C4-2B (cell line): ENCODE results near the gene ZNF689.
A peak's percentile ranks its signal among the peaks of the same experiment; 100 is the strongest.

Experiments used
- H3K27ac ChIP-seq: fragments of 450-650 bp; 2 replicates; pipeline ENCODE4 v1.5.1; 2017
- ZFX ChIP-seq: fragments of 450-650 bp; IDR thresholded peaks from 2 replicates; pipeline ENCODE4 v1.6.1; 2017
- TF ChIP-seq, protein P1 (sequence below): fragments of 450-650 bp; conservative IDR thresholded peaks from 2 replicates; pipeline ENCODE4 v1.5.1; 2017; ENCODE audit warnings: mild to moderate bottlenecking

ZNF689 gene

DNA sequence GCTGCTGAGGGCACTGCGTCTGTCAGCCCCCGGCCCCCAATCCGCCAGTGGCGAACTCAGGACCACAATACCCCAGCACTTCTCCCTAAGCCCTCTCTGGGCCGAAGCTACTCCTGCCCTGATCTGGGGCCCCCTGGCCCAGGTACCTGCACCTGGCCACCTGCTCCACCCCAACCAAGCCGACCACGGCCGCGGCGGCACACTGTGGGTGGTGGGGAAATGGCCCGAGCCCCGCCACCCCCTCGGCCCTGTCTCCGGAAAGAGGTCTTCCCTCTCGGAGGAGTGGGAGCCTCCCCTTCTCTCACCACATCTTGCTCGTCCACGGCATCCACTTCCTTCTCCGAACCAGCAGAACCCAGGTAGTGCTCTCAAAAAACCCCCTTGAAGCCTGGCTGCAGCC lies 44.7 kb upstream of the ZNF689 start:
- no peak for TF ChIP-seq ZFX
- TF ChIP-seq, protein P1, sequence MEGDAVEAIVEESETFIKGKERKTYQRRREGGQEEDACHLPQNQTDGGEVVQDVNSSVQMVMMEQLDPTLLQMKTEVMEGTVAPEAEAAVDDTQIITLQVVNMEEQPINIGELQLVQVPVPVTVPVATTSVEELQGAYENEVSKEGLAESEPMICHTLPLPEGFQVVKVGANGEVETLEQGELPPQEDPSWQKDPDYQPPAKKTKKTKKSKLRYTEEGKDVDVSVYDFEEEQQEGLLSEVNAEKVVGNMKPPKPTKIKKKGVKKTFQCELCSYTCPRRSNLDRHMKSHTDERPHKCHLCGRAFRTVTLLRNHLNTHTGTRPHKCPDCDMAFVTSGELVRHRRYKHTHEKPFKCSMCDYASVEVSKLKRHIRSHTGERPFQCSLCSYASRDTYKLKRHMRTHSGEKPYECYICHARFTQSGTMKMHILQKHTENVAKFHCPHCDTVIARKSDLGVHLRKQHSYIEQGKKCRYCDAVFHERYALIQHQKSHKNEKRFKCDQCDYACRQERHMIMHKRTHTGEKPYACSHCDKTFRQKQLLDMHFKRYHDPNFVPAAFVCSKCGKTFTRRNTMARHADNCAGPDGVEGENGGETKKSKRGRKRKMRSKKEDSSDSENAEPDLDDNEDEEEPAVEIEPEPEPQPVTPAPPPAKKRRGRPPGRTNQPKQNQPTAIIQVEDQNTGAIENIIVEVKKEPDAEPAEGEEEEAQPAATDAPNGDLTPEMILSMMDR, result no peak
- no peak overlapping the region for H3K27ac ChIP-seq

DNA sequence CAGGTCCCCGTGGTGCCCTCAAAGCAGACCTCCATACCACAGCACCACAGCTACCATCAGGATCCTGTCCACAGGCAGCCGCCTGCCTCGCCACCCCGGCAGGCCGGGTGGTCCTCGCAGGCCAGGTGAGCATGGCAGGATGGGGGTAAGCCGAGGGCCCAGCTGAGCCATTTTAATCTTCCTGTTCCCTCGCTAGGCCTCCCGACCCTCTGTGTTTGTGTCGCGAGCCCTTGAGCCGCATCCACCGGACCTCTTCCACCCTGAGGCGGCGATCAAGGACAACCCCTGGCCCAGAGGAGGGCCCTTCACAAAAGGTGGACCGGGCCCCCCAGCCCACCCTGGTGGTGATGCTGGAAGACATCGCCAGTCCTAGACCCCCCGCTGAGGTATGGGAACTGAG lies 42.5 kb upstream of the ZNF689 start:
- TF ChIP-seq, protein P1, result no peak
- TF ChIP-seq ZFX, result no peak
- H3K27ac ChIP-seq, result no peak overlapping the region

DNA sequence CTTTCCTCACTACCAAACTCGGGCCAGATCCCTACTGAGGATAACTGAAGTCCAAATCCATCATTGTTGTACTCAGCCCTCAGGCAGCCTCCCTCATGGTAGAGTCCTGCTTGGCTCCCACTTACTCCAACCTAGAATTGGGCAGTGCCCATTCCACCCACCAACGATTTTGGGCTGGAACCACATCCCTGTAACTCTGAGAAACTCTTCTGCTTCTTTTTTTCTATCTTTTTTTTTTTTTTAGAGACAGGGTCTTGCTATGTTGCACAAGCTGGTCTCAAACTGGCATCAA lies 41.8 kb upstream of the ZNF689 start:
- H3K27ac ChIP-seq, result peak overlapping the region; percentile 81
- no peak for TF ChIP-seq ZFX
- TF ChIP-seq, protein P1, result no peak

DNA sequence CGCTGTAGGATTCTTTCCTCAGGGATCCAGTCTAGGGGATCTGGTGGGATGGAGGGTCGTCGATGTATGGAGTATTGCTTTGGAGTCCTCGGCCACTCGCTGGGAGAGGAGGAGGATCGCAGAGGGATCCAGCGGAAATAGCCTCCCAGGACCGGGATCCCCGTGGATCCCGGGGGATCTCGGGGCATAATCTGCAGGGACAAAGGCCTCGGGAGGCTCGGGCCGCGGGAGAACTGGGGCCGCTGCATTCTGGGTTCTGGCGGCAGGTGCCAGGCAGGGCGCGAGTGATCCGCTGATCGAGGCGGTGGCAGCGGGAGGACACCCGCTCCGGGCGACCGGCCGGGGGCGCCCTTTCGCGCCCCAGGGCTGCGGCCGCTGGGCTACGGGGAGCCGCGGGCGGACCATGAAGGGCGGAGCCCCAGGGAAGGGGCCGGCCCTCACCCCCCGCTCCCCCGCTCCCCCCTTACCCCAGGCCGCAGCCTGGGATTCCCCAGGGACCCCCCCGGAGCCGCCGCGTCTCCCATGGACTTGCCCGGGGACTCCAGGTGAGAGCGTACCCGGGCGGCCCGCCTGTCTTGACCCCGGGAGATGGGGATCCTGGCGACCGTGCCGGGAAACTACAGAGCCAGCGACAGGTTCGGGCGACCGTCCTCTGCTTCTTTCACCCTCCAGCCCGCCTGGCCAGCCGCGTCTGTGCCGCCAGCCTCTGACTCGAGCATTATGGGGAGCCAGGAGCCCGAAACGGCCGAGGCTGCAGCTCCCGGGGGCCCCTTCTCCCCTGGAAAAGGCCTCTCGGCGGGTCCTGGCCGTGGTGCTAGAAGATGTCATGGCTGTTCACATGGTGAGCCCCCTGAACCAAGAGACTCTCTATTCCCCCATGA lies 41.2 kb upstream of the ZNF689 start:
- TF ChIP-seq, protein P1, result peak; percentile 90
- no peak for TF ChIP-seq ZFX
- peak overlapping the region; percentile 81 for H3K27ac ChIP-seq

DNA sequence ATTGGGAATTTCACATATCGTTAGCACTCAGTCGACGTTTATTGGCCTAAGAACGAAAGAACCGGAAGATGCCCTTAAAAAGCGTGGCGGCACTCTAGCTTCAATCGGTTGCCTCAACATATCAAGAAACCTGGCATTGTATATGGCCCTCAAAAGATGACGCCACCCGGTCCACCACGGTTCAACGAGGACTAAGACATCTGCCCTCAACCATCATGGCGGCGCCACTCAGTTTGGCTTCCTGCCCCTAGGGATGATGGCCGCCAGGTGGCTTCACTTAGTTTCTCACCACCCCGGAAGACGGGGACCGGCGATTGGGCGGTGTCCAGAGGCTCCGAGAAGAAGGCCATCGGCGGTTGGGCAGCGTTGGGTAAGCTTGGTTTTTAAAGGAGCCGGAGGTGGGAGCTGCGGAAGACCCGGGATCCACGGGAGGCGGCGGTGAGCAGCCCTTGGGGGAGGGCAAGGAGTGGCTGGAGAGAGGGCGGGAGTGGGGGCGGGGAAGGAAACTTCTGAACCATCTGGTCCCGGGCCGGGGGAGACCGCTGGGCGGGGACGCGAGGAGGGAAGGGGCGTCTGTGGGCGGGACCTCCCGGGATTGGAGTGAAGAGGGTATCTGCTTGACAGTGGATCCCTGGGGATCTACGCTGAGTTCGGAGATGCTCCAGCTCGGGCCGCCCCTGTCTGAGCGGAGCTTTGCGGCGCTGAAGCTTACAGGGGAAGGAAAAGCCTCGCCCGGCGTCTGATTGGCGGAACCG lies 40.4 kb upstream of the ZNF689 start, which contains the start of gene PRR14:
Gene PRR14, plus strand, starts transcription at position 592 of the 755 bp plus-strand sequence. CDS start 686 bp downstream, outside the sequence.
- H3K27ac ChIP-seq, result peak within 1 kb of the TSS; percentile 81
- no peak for TF ChIP-seq ZFX
- TF ChIP-seq, protein P1, result no peak

DNA sequence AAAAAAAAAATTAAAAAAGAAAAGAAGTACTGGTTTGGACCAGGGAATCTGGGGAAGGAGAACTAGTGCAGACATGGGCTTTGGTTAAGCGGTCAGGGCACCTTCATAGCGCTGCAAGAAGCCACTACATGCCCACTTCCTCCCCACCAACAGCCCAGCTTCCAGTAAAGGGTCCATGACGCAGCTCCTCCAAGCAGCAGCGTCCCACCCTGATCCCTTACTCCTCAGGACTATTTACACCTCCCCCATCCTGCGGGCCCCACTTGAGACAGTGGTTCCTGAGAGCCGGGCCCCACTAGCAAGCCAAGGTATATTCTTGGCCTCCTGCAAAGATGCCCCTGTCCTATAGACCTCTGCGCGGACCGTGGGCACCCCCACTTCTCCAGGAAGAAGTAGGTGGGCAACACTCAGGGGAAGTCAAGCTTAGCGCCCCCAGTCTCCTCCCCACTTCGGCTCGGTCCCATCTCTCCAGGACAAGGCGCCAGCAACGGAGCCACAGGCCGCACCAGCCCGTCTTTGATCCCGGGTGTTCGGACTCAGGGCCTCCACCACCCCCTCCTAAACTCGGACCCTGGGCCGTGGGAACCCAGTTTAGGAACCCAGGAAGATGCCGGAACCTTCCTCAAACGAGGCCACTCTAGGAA lies 39.7 kb upstream of the ZNF689 start:
- H3K27ac ChIP-seq, result peak overlapping the region; percentile 81
- no peak for TF ChIP-seq ZFX
- TF ChIP-seq, protein P1, result no peak

DNA sequence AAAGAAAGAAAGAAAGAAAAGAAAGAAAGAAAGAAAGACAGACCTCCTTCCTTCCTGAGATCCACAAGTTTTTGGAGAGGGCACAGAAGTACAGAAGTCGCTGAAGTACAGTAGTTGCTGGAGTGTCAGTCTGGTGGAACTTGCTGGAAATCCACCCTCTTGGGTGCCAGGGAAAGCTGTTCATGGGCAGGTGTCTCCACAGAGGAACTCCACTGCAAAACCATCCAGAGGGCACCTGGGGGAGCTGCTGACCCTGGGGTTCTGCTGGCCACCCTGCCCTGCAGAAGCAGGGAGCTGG lies 37.0 kb upstream of the ZNF689 start:
- no peak overlapping the region for H3K27ac ChIP-seq
- TF ChIP-seq, protein P1, result no peak
- no peak for TF ChIP-seq ZFX
